ENCODE results near the gene NPY4R.
"Not testable (repeated sequence)": the region's sequence is repeated elsewhere in the genome, so short reads cannot be mapped to it uniquely, and the experiment has no call there.

Gene NPY4R

GRCh38 chr10:46451365-46451764 is 14.4 kb downstream of the NPY4R start:
- DNase-seq: not testable (repeated sequence)

DNA sequence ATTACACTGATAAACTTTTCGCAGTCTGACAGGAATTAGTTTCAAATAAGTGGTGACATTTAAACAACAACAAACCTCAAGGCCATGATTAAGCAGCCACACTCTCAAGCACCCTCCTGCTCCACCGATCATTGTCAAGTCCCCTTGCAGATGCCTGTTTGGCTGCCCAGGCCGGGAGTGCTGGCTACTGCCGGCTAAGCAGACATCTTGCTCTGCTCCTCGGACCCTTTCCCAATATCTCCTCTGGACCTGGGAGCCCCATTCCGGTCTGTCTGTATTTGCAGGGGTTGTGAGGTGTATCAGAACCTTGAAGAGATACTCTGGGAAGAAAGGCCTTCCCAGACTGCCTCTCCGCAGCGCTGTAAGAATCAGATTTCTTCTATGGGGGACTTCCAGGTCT is 14.9 kb downstream of the NPY4R start:
- not testable (repeated sequence) for DNase-seq

DNA sequence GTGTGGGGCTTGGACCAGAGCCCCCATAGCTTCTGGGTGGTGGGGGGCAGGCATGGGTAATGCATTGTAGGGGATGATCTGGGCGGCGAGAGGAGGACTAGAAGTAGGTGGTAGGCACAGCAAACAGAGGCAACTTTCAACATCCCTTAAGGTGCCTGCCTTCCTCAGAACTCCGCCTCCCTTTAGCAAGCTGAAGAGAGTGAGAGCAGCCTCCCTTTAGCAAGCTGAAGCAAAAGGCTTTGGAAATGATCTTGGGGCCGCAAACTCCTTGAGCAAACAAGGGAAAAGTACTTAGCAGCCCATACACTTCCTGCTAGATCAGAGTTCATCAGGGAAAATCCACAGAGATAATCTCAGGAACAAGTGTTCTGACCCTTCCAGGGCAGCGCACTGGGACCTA is 18.3 kb downstream of the NPY4R start:
- not testable (repeated sequence) for DNase-seq

DNA sequence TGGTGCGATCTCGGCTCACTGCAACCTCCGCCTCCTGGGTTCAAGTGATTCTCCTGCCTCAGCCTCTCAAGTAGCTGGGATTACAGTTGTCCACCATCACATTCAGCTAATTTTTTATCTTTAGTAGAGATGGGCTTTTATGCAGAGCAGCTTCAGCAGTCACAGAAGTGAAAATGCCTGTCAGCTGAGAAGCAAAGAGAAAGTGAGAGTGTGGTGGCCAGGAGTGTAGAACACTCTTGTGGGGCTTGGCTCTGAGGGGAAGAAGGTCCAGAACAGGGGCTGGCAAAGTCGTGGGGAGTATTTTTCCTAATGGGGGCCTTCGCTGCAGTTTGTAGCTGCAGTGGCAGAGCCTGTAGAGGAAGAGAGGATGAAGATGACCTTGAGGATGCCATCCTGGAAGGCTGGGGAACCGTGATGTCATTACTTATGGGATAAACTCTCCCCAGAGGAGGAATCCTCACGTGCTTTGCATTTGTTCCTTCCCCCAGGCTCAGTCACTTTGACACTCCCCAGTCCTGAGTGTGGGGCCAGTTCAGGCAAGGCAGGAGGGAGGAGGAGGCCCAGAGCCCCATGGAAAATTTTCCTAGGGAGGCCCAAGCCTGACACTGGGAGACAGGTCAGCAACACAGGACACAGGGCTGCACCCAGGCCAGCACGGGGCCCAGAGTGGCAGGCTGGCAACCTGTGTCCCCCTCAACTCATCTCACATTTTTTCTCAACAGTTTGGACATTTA is 20.2 kb downstream of the NPY4R start:
- not testable (repeated sequence) for DNase-seq

- DNase-seq: not testable (repeated sequence)
Observed at GRCh38 chr10:46443422-46443821, 22.3 kb downstream of the NPY4R start.

GRCh38 chr10:46442706-46443275 is 23.0 kb downstream of the NPY4R start:
- DNase-seq: not testable (repeated sequence)

- DNase-seq: not testable (repeated sequence)
Observed at GRCh38 chr10:46441837-46442278, 23.9 kb downstream of the NPY4R start.

GRCh38 chr10:46440942-46441341 is 24.8 kb downstream of the NPY4R start:
- not testable (repeated sequence) for DNase-seq

DNA sequence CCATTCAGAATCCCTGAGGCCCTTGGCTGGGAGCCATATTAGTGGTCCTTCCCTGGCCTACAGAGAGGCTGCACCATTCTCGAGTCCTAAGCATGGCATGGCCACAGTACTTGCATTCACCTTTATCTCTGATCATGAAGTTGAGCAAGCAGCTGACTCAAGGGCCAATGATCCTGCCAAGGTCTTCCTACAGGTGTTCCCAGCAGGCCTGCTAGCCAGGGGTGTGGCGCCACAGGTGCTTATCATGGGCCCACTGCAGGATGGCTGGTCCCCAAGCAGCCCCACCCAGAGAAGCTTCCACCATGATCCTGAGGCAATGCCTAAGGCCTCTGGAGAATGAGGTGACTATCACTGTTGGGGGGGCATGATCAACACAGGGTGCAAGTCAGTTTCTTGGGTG is 42.2 kb downstream of the NPY4R start:
- not testable (repeated sequence) for DNase-seq

DNA sequence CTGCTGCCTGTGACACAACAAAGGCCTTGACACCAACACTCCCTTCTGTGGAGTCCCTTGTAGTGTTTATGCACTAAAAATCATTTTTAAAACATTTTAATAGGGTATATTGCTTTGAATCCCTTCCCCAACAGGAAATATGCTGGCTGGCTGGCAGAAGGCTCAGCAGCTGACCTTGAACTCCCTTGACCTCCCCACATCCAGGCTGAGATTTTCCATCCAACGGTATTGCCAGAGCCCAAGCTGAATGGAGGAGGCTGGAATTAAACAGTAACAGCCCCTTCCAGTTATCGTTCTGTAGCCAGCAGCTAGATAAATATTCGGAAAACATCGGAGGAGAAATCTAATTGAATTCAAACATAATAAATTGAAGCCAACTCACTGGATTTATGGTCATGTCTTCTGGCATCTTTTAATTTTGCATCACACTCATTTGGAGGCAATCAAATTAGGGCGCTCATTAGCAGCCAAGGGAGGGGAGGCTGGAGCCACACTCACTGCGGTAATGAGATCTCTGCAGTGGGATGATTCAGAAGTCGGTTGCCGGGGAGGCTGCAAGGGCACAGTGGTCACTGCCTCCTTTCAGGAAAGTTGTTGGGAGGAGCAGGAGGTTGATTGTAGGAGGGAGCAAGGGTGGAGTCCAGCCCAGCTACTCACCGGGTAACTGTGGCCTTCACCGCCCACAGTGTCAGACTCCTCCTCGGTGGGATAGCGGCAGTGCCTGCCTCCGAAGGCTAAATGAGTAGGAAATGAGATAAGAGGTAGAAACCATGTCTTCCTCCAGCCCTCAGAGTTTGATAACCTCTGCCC is 46.0 kb downstream of the NPY4R start:
- not testable (repeated sequence) for DNase-seq

- DNase-seq: not testable (repeated sequence)
Observed at GRCh38 chr10:46418283-46418682, 47.5 kb downstream of the NPY4R start.

GRCh38 chr10:46415291-46415690 is 50.5 kb downstream of the NPY4R start:
- DNase-seq: not testable (repeated sequence)

DNA sequence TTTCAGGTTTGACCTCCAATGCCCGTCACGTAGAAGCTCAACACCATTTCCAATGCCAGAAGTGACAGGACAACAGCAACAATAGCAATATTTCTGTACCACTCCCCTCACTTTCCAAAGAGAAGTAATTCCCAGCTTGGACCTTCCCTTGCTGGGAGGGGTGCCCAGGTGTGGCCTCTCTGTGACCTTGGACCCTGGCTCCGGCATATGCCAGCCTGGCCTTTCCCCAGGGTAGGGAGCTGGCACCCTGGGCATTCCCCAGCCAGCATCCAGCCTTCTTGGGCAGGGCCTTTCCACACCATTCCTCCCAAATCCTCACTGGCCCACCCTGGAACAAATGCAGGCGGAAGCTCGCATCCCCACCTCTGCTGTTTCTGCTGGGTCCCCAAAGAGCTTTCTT is 53.1 kb downstream of the NPY4R start:
- DNase-seq: not testable (repeated sequence)

- DNase-seq: not testable (repeated sequence)
Observed at GRCh38 chr10:46411123-46411522, 54.6 kb downstream of the NPY4R start.
